Uterus (tissue), 2 donors: ENCODE results near the gene PNLDC1.

ENCODE experiments used
- CTCF ChIP-seq, 4 experiments: fragments of 200-600 bp in 2 of 4; fragments of 450-650 bp in 2 of 4; sonication (generic) in 2 of 4; IDR thresholded peaks; one replicate each; pipeline ENCODE4 v1.5.1; 2016 to 2019; ENCODE audit warnings: antibody characterized with exemption in 4 of 4, mild to moderate bottlenecking in 2 of 4, moderate library complexity in 1 of 4
- POLR2A ChIP-seq, 2 donors: fragments of 450-650 bp; IDR thresholded peaks; one replicate each; pipeline ENCODE4 v1.6.1; 2016; ENCODE audit warnings: antibody characterized with exemption in 2 of 2, mild to moderate bottlenecking in 1 of 2, moderate library complexity in 1 of 2

GRCh38 chr6:159823953-159824352 is 23.9 kb downstream of the PNLDC1 start:
- TF ChIP-seq POLR2A (IDR thresholded peaks at IDR 0.05) (no peak), CTCF (IDR thresholded peaks at IDR 0.05) (no peak)
